ENCODE results near the gene SALL2.
"Not testable (repeated sequence)": the region's sequence is repeated elsewhere in the genome, so short reads cannot be mapped to it uniquely, and the experiment has no call there.

SALL2 gene

GRCh38 chr14:21525962-21526671 is at the start of gene SALL2:
Gene SALL2, minus strand, starts transcription at chr14:21526346. Its CDS starts 219 bp downstream, at chr14:21526127.
- DNase-seq = peak in 1 of 2 donors; percentile 12

- no peak for DNase-seq
Measured at GRCh38 chr14:21575661-21576060, 49.5 kb upstream of the SALL2 start.

DNA sequence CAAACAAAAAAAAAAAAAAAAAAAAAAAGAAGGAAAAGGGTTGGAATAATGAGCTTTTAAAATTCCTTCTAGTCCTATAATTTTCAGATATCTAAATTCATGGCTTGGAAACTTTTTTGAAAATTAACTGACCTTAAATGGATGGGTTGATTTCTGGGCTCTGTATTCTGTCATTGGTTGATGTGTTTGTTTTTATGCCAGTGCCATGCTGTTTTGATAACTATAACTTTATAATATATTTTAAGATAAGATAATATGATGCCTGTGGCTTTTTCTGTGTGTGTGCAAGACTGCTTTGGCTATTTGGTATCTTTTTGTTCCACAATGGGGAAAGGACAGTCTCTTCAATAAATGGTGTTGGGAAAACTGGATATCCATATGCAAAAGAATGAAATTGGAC is 46.5 kb upstream of the SALL2 start:
- no peak for DNase-seq

DNA sequence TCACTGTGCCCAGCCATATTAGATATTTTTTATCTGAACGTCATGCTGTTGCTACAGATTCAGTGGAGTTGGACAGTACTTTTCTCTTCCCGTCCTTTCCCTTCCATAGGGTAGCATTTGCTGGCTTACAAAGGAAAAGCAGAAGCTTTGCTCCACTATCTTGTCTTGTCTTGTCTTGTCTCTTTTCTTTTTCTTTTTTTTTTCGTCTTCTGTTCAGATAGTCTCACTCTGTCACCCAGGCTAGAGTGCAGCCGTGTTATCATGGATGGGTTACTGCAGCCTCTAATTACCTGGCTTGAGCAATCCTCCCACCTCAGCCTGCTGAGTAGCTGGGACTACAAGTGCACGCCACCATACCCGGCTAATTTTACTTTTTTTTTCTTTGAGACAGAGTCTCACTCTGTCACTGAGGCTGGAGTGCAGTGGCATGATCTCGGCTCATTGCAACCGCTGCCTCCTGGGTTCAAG is 32.6 kb upstream of the SALL2 start:
- no peak for DNase-seq

GRCh38 chr14:21557084-21557901 is 31.1 kb upstream of the SALL2 start:
- DNase-seq = peak; percentile 59 to 97

DNA sequence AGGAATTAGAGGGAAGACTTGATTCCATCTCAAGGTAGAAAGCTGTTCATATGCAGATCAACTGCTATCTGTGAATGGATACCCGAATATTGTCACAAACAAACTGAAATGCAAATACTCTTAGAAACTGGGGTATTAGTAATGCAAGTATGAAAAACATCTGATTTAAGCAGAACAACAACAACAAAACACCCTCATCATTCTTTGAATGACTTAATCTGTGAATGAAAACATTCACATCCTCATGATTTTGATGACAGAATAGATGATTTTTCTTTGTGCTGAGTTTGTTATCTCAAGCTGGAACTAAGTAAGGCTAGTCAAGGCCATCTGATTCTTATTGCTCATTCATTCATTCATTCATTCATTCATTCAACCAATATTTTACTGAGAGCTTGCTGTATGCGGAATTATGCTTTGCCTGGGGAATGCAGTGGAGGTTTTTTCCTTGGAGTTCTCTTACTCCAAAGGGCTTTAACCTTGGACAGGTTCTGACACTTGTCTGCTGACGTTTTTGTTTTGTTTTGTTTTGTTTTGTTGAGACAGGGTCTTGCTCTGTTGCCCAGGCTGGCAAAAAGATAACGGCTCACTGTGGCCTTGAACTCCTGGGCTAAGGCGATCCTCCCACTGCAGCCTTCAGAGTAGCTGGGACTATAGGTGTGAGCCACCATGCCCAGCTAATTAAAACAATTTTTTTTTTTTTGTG is 30.4 kb upstream of the SALL2 start:
- DNase-seq = peak in 1 of 2 donors; percentile 1

DNA sequence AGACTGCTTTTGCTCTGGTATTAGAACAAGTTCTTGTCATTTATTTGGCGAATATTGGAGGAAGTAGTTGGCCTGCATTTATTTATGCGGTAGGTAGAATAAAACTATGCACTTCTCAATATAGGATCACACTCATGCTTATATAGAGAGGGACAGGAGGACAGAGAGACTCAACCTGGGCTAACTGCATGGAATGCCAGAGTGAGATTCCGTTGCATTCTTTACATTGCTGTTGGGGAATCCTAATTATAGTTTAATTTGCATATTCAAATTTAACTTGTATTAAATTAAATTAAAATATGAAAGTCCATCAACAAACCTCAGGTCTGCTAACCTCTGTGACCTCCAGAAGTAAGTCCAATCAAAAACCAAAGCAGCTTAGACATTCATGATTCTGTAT is 27.1 kb upstream of the SALL2 start:
- DNase-seq = no peak

DNA sequence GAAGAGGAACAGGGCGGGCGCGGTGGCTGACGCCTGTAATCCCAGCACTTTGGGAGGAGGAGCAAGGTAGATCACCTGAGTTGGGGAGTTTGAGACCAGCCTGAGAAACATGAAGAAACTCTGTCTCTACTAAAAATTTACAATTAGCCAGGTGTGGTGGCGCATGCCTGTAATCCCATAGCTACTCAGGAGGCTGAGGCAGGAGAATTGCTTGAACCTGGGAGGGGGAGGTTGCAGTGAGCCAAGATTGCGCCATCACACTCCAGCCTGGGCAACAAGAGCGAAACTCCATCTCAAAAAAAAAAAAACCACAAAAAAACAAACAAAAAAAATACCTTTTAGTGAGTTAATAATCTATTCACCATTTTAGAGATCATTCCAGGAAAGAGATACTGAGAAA is 18.4 kb upstream of the SALL2 start:
- not testable (repeated sequence) for DNase-seq

DNA sequence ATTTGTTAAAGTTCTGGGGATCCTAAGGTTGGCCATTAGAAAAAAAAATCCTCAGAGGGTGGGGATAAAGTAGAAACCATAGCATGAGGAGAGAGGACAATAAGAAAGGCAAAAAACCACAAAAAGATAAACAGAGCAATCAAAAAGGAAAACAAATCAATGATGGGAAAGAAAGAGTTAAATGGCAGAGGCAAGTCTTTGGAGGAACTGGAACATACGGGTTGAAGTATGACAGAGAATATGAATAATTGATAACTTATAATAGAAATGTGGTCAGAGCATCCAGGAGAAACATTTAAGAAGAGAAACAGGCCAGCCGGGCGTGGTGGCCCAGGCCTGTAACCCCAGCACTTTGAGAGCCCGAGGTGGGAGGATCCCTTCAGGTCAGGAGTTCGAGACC is 17.8 kb upstream of the SALL2 start:
- no peak for DNase-seq

DNA sequence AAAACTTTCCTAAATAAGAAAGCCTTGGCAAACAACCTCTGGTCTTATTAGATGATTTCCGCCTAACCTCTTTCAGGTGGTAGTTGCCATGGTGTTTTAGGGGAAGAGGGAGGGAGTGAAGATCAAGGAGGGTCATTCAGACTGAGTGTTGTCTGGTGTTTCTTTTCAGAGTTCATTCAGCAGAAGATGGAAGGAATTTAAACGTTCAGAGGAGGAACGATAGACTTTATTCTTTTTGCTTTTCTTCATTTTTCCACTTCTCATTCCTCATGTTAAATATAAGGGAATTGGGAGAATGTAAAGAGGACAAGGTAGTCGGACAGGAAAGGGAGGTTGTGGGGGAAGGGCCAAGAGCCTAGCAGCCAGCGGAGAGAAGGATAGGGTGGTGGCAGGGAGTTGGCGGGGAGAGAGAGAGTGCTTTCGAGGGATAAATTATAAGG is 17.4 kb upstream of the SALL2 start:
- no peak for DNase-seq

- DNase-seq = no peak
Measured at GRCh38 chr14:21541413-21542074, 15.4 kb upstream of the SALL2 start.

- DNase-seq = no peak
Measured at GRCh38 chr14:21539189-21539940, 13.2 kb upstream of the SALL2 start.

- no peak for DNase-seq
Measured at GRCh38 chr14:21537090-21537424, 10.9 kb upstream of the SALL2 start.

DNA sequence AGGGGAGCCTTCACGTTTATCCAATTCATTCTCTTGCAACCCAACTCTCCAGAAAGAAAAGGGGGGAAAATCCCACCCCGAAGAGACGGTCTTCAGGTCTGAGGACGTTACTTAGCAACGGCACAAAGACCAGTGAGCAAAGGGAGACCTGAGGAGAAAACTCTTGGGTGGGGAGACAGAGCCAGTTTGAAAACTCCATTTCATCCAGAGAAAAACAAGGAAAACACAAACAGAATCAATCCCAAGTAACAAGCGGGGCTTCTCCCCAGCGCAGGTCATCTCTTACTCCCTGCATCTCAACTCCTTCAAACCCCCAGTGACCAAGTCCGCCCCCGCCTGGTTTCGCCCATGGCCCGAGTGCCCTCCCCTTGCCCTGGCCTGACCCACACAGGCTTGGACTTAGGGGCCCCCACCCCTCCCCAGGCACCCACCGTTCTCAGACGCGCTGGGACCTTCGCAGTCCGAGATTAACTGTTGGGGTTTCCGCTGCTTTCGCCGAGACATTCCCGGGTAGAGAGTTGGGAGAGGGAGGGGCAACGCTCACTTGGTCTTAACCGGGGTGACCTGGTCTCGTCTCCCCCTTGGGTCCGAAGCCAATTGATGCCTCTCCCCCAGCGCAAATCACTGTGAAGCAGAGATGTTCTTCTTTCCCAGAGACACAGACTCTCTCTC is 10.4 kb upstream of the SALL2 start:
- DNase-seq = no peak

GRCh38 chr14:21535545-21536417 is 9.6 kb upstream of the SALL2 start:
- no peak for DNase-seq

GRCh38 chr14:21534576-21534975 is 8.4 kb upstream of the SALL2 start:
- no peak for DNase-seq

DNA sequence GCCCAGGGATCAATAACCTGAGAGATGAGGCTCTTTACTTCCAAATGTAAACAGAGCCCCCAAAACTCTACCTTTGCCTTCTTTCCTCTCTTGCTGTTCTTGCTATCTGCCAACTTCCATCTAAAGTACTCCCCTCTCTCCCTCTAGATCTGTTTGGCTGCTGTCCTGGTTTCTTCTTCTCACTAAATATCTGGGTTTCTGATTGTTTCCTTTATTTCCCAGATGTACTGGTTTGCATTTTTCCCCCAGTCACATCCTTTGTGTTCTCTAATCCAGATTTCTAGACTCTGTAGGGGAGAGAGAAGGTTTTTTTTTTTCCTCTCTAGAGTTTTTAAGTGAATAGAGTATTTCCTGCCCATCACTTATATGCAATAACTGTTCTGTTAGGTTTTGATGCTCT is 7.1 kb upstream of the SALL2 start:
- no peak for DNase-seq

DNA sequence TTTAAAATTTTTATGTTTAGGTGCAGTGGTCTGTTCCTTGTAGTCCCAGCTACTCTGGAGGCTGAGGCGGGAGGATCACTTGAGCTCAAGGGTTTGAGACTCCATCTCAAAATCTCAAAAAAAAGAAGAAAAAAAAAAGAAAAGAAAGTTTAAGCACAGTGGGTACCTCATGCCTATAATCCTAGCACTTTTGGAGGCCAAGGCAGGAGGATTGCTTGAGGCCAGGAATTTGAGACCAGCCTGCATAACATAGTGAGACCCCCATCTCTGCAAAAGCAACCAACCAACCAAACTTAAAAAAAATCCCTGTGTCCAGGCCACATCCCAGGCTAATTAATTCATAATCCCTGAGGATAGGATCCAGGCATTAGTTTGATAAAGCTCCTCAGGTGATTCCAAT is 3.4 kb upstream of the SALL2 start:
- DNase-seq = no peak

DNA sequence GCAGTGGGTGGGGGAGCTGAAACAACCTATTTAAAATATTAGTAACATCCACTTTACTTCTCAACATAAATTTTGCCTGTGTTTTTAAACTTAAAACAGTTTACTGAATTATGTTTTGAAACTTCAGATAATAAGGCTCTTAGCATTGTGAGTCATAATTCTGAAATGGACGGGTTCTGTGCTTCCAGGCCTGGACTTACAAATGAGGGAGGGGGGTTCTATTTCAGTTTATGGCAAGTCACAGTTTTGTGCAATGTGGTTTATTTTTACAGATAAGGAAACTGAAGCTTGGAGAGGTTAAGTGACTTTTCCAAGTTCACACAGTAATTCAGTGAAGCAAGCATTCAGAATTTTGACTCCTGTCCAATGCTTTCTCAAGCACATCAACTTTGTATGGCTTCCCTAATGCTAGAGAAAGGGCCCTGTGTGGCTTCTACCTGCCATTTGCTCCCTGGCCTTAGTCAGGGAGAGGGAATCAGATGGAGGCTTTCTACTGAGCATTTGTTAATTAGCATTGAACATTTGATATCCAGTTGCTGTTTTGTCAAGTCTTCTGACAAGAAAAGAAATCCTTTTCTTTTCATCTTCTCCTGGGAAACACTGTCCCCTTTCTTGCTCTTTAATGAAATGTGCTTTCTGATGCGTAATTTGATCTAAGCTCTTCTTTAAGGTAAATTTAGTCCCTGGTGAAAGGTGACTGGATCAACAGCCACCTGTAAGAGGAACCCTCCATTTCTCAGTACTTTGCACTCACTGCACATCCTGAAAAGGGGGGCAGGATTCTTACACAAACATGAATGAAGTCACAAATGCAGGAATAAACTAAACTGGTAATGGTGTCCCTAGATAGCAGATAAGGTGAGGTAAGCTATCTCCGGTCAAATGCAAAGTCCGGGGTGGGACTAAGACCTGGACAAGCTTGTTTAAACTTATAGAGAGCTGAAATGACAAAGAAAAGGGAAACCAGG is 2.5 kb upstream of the SALL2 start:
- DNase-seq = no peak

GRCh38 chr14:21527318-21527679 is 1.2 kb upstream of the SALL2 start:
- DNase-seq = no peak
